HFF-Myc (cell line): ENCODE measurements around the gene MAN2A1.

Experiments used
- DNase-seq: peaks from one replicate; pipeline ENCODE4 v3.0.0-alpha.2; 2011; ENCODE audit warnings: low read depth; ENCODE audit errors: extremely low read depth
- H3K4me3 ChIP-seq: replicated peaks from 2 replicates; pipeline ENCODE4 v1.5.1; 2011; ENCODE audit warnings: low read depth, mild to moderate bottlenecking, control low read depth, low read length
- TF ChIP-seq, protein P1 (sequence below): IDR thresholded peaks from 2 replicates; pipeline ENCODE4 v1.5.1; 2012; ENCODE audit warnings: mild to moderate bottlenecking, low read depth, low read length, control low read depth; ENCODE audit errors: missing control alignments

The MAN2A1 gene

DNA sequence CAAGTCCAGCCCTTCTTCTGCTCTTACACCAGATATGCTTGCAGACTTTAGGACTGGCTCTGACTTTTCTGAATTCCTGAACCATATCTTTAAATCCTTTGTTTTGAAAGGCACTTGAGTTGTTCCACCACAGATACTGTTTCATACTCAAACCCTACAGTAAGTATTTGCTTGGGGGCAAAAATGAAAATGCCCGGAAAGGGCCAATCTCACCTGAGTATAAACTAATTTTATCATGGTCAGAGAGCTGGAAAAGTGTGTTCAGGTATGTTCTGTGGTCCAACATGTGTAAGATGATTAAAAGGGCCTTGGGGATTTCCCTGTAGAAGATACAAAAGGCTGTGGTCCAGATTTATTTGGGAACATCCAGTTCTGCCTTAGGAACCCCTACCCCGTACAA lies 225.2 kb downstream of the MAN2A1 start:
- TF ChIP-seq, protein P1, sequence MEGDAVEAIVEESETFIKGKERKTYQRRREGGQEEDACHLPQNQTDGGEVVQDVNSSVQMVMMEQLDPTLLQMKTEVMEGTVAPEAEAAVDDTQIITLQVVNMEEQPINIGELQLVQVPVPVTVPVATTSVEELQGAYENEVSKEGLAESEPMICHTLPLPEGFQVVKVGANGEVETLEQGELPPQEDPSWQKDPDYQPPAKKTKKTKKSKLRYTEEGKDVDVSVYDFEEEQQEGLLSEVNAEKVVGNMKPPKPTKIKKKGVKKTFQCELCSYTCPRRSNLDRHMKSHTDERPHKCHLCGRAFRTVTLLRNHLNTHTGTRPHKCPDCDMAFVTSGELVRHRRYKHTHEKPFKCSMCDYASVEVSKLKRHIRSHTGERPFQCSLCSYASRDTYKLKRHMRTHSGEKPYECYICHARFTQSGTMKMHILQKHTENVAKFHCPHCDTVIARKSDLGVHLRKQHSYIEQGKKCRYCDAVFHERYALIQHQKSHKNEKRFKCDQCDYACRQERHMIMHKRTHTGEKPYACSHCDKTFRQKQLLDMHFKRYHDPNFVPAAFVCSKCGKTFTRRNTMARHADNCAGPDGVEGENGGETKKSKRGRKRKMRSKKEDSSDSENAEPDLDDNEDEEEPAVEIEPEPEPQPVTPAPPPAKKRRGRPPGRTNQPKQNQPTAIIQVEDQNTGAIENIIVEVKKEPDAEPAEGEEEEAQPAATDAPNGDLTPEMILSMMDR, result no peak
- DNase-seq, result no peak
- no peak overlapping the region for H3K4me3 ChIP-seq

- DNase-seq, result no peak
- TF ChIP-seq, protein P1, result no peak
- H3K4me3 ChIP-seq, result no peak overlapping the region
Measured at GRCh38 chr5:109916481-109917153, 226.9 kb downstream of the MAN2A1 start.
